GM18511 (cell line): ENCODE data around the gene ASB15.
"Not testable (repeated sequence)": the region's sequence is repeated elsewhere in the genome, so short reads cannot be mapped to it uniquely, and the experiment has no call there.

Source experiments
- ATAC-seq: cut with Tn5 transposase; IDR thresholded peaks from one replicate; pipeline ENCODE4 v1.9.1; 2021; ENCODE audit warnings: mild to moderate bottlenecking, moderate library complexity; ENCODE audit not compliant: unreplicated experiment

The ASB15 gene

GRCh38 chr7:123601530-123601929, at the start of gene ASB15:
Gene ASB15 (plus strand): TSS chr7:123601821. CDS start chr7:123614503, 12,682 bp downstream.
- ATAC-seq = no peak

GRCh38 chr7:123552134-123552533, 49.5 kb upstream of the ASB15 start:
- ATAC-seq = not testable (repeated sequence)

- ATAC-seq = no peak
These were observed 49.0 kb upstream of the ASB15 start for GRCh38 chr7:123552641-123553040.

- no peak for ATAC-seq
These were observed 48.5 kb upstream of the ASB15 start for GRCh38 chr7:123553159-123553558.

- ATAC-seq = no peak
These were observed 46.1 kb upstream of the ASB15 start for GRCh38 chr7:123555484-123555883.

GRCh38 chr7:123557016-123557397, 44.6 kb upstream of the ASB15 start:
- no peak for ATAC-seq

GRCh38 chr7:123557398-123558288, 44.0 kb upstream of the ASB15 start, which contains the start of gene NDUFA5:
Gene NDUFA5 (minus strand): TSS chr7:123557818. CDS start chr7:123557795, 23 bp downstream.
- ATAC-seq = peak; percentile 99

- no peak for ATAC-seq
These were observed 43.2 kb upstream of the ASB15 start for GRCh38 chr7:123558289-123558874.

GRCh38 chr7:123562121-123562520, 39.5 kb upstream of the ASB15 start:
- ATAC-seq = no peak

GRCh38 chr7:123569352-123570010, 32.1 kb upstream of the ASB15 start:
- no peak for ATAC-seq

GRCh38 chr7:123570390-123571182, 31.0 kb upstream of the ASB15 start:
- no peak for ATAC-seq

- no peak for ATAC-seq
These were observed 30.4 kb upstream of the ASB15 start for GRCh38 chr7:123571187-123571586.

- no peak for ATAC-seq
These were observed 29.9 kb upstream of the ASB15 start for GRCh38 chr7:123571684-123572083.

- ATAC-seq = no peak
These were observed 28.3 kb upstream of the ASB15 start for GRCh38 chr7:123573341-123573740.

- no peak for ATAC-seq
These were observed 27.6 kb upstream of the ASB15 start for GRCh38 chr7:123573896-123574467.

GRCh38 chr7:123579416-123579815, 22.2 kb upstream of the ASB15 start:
- no peak for ATAC-seq

- ATAC-seq = peak; percentile 89
These were observed 21.0 kb upstream of the ASB15 start for GRCh38 chr7:123580406-123581161.

- ATAC-seq = peak; percentile 16
These were observed 20.5 kb upstream of the ASB15 start for GRCh38 chr7:123581162-123581459.

- ATAC-seq = no peak
These were observed 17.8 kb upstream of the ASB15 start for GRCh38 chr7:123583821-123584220.

- no peak for ATAC-seq
These were observed 13.2 kb upstream of the ASB15 start for GRCh38 chr7:123588376-123588775.
